ENCODE data around the gene AGL.

- no peak for TF ChIP-seq CEBPB (IDR thresholded peaks at IDR 0.05; ENCODE audit: low read depth, low read length)
- no peak for TF ChIP-seq CREB1 (IDR thresholded peaks at IDR 0.05)
- no peak for TF ChIP-seq EZH2 (IDR thresholded peaks at IDR 0.05; ENCODE audit: low read depth, low read length, severe bottlenecking)
- TF ChIP-seq RAD21 (IDR thresholded peaks at IDR 0.05 in 1 of 2, conservative IDR thresholded peaks at IDR 0.05 in 1 of 2; ENCODE audit: low read depth in 2 of 2, low read length in 2 of 2), result no peak
- TF ChIP-seq POLR2AphosphoS5 (IDR thresholded peaks at IDR 0.05; ENCODE audit: low read depth, low read length), result no peak
Observed at GRCh38 chr1:99955375-99955774, 105.2 kb downstream of the AGL start.
